Measurements from ENCODE around the gene PDE6H. TPM values are rescaled to one million over a fixed set of nuclear protein-coding genes. Genes with fewer than 3 reads are reported as not detected.

PDE6H gene
- total RNA-seq, 1 donor, result not detected

DNA sequence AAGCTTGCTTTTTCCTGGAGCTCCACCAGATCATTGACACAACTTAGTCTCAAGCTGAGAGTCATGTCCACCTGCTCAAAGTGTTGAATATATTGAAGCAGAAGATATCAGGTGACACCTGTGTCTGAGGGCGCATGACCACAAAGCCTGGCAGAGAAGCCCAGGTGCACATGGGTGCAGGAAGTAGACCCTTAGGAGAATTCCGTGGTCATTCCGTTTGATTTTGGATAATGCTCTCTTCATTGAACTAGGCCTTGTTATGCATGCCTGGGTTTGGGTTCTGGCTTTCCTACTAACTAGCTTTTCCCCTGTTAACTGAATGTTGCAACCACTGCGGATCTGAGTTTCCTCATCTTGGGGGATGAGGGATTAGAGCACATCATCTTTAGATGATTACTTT is 18.6 kb upstream of the PDE6H start:
- H3K4me3 ChIP-seq (ENCODE audit: low read depth, low read length), result no peak overlapping the region
- DNase-seq (ENCODE audit: low read depth), result no peak
- TF ChIP-seq CTCF (IDR thresholded peaks at IDR 0.05; ENCODE audit: insufficient read depth, low read length), result no peak

GRCh38 chr12:14956024-14956891 is 16.6 kb upstream of the PDE6H start:
- no peak overlapping the region for H3K4me3 ChIP-seq (ENCODE audit: low read depth, low read length)
- no peak for TF ChIP-seq CTCF (IDR thresholded peaks at IDR 0.05; ENCODE audit: insufficient read depth, low read length)
- DNase-seq (ENCODE audit: low read depth), result no peak

DNA sequence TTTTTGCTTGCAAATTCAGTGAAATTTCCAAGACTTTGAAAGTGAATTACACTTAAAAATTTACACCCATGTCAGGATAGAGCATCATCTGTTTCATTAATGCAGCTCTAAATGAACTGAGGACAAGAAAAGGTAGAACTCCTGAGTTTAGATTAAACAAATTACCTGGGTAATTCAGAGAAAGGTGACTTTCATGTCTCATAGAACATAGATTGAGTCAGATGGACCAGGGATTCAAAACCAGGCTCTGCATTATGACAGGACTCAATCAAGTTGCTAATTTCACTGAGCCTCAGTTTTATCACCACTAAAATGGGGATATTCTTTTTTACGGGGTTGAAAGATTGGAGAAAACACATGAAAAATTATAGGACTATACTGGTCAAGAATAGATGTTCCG is 15.9 kb upstream of the PDE6H start:
- no peak for TF ChIP-seq CTCF (IDR thresholded peaks at IDR 0.05; ENCODE audit: insufficient read depth, low read length)
- DNase-seq (ENCODE audit: low read depth), result no peak
- H3K4me3 ChIP-seq (ENCODE audit: low read depth, low read length), result no peak overlapping the region

GRCh38 chr12:14957551-14958168 is 15.2 kb upstream of the PDE6H start:
- TF ChIP-seq CTCF (IDR thresholded peaks at IDR 0.05; ENCODE audit: insufficient read depth, low read length), result no peak
- no peak for DNase-seq (ENCODE audit: low read depth)
- H3K4me3 ChIP-seq (ENCODE audit: low read depth, low read length), result no peak overlapping the region

DNA sequence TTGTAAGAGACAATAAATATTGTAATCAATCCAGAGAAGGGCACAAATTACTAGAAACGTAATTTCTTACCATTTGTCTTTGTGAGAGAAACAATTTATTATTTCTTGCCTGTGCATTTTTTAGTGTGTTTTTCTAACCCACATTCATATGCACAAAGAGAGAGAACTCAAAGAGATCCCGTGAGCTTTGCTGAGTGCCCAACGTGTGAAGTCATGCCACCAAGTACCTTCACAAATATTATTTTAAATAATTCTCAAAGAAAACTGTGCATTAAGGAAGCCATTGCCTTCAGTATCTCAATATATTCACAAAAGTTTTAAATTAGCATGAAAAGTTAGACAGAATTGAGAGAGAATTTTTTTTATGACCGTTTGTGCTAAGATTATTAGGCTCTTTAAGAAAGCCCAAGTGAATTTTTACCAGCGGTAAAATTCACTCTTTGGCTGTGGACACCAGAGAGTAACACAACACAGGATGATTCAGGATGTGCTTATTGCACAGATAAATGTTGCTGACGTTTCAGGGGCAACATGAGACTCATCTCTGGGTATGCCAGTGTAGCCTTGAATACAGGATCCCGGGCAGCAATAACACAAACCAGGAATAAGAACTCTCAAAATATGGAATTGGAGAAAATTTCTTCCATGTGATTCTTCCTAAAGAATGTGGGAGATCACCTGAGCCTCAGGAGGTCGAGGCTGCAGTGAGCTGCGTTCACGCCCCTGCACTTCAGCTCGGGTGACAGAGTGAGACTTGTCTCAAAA is 14.3 kb upstream of the PDE6H start:
- no peak overlapping the region for H3K4me3 ChIP-seq (ENCODE audit: low read depth, low read length)
- DNase-seq (ENCODE audit: low read depth), result no peak
- no peak for TF ChIP-seq CTCF (IDR thresholded peaks at IDR 0.05; ENCODE audit: insufficient read depth, low read length)

GRCh38 chr12:14959126-14959440 is 13.8 kb upstream of the PDE6H start:
- no peak overlapping the region for H3K4me3 ChIP-seq (ENCODE audit: low read depth, low read length)
- no peak for DNase-seq (ENCODE audit: low read depth)
- no peak for TF ChIP-seq CTCF (IDR thresholded peaks at IDR 0.05; ENCODE audit: insufficient read depth, low read length)
